DMS153 treated with DMSO at 0.1 percent for 48 hours (cell line): ENCODE measurements around the gene SOWAHC.
"Not testable (repeated sequence)": the region's sequence is repeated elsewhere in the genome, so short reads cannot be mapped to it uniquely, and the experiment has no call there.

Experiments
- DNase-seq: peaks from one replicate; lab custom pipeline; 2025; ENCODE audit not compliant: unreplicated experiment; lab: John Stamatoyannopoulos, UW

The SOWAHC gene, protein sequence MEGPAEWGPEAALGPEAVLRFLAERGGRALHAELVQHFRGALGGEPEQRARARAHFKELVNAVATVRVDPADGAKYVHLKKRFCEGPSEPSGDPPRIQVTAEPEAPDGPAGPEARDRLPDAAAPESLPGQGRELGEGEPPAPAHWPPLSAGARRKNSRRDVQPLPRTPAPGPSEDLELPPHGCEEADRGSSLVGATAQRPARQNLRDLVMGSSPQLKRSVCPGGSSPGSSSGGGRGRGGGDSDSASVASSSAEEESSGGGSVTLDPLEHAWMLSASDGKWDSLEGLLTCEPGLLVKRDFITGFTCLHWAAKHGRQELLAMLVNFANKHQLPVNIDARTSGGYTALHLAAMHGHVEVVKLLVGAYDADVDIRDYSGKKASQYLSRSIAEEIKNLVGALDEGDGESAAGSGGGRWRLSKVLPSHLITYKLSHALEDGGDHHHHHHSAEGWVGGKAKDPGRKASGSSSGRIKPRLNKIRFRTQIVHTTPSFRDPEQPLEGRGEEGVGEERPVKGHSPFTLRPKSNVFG

DNA sequence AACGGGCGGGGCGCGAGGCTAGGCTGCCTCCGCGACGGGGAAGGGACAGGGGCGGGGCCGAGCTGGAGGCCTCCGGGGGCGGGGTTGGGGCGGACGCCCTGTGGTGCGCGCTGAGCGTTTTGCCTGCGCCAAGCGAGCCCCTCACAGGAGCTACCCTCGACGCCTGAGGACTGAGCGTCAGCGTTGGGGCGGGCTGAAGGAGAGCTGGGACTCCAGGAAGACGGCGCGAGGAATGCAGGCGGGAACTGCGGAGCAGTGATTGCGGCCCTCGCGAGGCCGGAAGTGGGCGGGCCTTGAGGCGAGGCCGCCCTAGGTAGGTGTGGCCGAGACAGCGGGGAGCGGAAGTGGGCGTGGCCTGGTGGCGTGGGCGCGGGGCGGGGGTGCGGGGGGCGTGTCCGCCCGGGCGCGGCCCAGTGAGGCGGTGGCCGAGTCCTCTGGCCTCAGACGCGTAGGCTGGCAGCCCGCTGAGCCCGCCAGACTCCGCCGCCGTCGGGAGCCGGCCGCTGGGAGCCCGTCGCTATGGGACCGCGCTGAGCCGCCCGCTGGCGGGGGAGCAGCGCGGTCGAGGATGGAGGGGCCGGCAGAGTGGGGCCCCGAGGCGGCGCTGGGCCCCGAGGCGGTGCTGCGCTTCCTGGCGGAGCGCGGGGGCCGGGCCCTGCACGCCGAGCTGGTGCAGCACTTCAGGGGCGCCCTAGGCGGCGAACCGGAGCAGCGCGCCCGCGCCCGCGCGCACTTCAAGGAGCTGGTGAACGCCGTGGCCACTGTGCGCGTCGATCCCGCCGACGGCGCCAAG, at the start of gene SOWAHC, which contains the start of gene SEPTIN10:
SOWAHC (plus strand) TSS at position 443 of the 793 bp plus-strand sequence; CDS start at position 569, 126 bp downstream.
SEPTIN10 (minus strand) TSS at position 45 of the 793 bp plus-strand sequence. CDS start 139 bp downstream, outside the sequence.
- peak; percentile 92 for DNase-seq

DNA sequence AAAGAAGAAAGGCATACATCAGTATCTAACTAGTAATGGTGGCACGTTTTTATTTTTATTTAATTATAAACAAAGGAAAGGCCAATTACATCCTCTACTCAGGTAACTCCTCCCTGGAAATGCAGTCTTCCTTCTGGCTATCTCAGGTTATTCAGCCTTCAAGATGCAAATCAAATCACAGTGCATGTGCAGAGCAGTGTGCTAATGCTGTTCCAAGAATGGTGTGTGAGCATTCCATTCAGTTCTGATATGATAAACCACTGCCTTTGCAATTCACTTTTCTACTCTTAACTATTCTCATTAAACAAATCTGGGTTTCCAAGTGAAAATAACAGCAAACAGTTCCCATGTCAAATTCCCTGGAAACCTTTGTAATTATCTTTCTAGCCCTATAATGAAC, 38.8 kb upstream of the SOWAHC start:
- no peak for DNase-seq

DNA sequence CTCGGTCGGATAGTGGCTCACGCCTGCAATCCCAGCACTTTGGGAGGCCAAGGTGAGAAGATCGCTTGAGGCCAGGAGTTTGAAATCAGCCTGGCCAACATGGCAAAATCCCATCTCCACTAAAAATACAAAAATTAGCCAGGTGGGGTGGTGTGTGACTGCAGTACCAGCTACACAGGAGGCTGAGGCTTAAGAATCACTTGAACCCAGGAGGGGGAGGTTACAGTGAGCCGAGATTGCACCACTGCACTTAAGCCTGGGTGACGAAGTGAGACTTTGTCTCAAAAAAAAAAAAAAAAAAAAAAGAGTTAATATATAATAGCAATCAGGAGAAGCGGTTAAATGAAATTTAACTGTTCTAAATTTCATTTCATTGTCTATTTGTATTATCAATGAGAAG, 36.5 kb upstream of the SOWAHC start:
- not testable (repeated sequence) for DNase-seq

DNA sequence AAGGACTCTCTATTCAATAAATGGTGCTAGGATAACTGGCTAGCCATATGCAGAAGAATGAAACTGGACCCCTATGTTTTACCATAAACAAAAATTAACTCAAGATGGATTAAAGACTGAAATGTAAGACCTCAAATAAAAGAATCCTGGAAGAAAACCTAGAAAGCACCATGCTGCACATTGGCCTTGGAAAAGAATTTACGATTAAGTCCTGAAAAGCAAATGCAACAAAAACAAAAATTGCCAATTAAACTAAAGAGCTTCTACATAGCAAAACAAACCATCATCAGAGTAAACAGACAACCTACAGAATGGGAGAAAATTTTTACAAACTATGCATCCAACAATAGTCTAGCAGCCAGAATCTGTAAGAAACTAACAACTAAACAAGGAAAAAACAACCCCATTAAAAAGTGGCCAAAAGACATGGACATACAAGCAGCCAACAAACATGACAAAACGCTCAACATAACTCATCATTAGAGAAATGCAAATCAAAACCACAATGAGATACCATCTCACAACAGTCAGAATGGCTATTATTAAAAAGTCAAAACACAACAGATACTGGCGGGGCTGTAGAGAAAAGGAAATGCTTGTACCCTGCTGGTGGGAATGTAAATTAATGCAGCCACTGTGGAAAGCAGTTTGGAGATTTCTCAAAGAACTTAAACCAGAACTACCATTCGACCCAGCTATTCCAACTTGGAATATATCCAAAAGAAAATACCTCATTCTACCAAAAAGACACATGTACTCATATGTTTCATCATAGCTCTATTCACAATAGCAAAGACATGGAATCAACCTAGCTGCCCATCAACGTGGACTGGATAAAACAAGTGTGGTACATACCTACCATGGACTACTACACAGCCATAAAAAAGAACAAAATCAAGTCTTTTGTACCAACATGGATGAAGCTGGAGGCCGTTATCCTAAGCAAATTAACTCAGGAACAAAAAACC, 31.0 kb upstream of the SOWAHC start:
- no peak for DNase-seq

DNA sequence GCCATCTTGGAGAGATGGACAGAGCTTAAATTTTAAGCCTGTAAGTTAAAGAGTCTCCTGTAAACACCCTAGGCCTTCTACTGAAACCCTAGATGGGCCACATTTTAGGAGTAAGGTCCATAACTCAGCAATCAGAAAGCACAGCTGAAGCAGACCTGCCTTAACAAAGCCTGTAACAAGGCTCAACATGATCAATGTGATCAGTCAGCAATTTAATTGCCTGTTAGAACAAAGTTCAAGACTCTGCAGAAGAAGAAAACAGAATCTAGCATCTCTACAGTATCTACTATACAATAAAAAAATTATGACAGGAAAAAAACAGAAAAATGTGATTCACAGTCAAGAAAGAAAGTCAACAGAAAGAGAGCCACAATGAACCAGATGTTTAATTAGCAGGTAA, 27.5 kb upstream of the SOWAHC start:
- no peak for DNase-seq

DNA sequence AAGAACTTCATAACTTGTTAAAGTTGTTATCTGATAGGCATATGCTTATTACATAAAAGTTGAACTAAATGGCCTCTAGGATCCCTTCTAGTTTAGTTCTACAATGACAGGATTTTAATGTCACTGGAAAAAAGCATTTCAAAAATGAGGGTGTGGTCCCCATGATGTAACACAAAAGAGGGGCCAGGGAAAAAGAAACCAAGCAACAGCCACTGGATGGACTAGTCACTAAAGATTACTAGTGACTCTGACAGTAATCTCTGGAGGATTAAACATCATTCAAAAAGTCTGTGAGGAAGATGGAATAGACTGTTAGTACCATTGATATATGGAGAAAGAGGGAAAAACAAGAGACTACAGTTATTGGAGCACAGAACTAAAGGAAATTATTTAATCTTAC, 23.0 kb upstream of the SOWAHC start:
- DNase-seq = no peak

DNA sequence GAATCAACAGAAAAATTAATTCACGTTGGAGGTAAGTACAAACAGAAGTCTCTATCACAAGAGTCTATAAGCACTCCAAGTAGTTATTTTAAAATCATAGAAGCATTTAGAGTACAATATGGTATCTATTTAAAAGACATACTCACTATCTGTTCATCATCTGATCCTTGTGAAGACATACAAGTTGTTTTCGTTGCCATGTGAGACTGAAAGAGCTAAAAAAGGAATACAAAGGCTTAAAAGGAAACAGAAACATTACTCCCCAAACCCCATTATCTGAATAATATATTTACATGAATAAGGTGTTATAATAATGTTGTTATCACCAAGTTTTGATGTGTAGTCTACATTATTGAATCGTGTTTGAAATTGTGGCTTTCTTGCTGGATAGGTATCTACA, 21.3 kb upstream of the SOWAHC start:
- no peak for DNase-seq

DNA sequence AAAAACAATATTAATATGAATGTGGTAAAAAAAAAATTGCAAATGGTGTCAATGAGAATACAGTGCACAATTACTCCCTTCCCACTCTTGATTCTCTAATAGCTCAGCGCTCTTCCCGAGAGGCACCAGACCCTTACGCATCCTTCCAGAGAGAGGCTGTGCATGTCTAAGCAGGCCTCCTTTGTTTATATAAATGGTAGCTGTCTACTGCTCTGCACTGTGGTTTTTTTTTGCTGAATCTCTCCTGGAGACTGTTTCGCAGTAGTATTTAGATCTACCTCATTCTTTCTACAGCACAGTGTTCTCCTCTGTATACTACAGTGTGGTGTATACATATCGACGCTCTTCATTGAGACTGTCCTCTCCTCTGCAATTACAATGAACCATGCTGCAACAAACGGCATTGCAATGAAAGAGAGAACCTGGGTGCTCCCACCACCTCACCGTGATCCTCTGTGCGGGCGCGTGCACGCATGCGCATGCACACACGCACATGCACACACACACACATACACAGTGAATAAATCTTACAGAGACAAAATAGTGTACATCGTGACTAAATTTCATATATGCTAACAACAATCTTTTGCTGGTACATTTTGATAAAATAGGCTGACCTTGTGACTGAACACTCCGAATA, 19.8 kb upstream of the SOWAHC start:
- DNase-seq = peak; percentile 4

DNA sequence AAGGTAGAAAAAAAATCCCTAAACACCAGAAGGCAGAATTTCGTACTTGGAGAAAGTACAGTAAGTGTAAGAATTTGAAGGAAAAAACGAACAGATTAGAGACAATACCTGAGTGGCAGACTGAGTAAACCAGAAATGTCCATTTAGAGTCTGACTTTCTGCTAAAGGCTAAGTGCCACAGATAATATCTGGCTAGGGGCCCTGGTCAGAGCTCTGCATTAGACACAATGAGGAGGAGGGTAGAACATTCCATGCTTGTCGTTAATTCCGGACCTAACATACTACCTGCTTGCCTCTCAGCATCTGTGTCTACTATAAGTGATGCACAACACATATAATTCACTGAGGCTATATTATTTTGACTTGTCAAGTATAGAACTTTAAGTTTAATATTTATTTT, 18.5 kb upstream of the SOWAHC start:
- DNase-seq = no peak

DNA sequence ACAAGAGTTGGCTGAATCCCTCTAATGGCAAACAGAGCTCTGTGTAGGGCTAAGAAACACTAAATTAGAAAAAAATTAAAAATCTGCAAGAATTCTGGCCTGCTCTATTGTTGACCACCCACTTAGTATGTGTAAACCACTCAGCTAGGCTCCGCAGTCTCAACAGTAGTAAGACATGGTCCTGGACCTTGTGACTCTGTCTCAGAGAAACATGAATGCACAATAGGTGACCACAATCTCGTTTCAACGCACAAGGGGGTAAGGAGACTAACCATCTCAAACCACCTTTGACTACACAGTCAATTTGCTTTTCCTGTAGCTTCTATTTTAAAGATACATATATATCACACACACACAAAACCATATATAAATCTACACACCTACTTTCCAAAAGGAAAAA, 16.9 kb upstream of the SOWAHC start:
- no peak for DNase-seq

DNA sequence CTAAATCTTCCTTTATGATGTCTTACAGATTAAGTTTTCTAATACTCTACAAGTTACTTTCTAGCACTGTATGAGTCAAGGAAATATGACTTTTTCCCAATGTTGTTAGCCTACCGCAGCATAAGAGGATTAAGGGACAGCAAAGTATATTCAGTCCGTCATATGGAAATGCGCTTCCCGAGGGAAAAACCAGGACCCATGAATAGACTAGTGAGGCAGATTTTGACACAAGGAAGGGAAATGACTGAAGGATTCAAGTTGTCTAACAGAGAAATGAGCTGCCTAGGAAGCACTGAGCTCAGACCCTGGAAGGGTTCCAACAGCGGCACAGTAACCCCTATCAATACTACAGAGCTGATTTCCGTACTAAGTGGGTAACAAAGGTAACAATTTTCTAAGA, 12.4 kb upstream of the SOWAHC start:
- no peak for DNase-seq

DNA sequence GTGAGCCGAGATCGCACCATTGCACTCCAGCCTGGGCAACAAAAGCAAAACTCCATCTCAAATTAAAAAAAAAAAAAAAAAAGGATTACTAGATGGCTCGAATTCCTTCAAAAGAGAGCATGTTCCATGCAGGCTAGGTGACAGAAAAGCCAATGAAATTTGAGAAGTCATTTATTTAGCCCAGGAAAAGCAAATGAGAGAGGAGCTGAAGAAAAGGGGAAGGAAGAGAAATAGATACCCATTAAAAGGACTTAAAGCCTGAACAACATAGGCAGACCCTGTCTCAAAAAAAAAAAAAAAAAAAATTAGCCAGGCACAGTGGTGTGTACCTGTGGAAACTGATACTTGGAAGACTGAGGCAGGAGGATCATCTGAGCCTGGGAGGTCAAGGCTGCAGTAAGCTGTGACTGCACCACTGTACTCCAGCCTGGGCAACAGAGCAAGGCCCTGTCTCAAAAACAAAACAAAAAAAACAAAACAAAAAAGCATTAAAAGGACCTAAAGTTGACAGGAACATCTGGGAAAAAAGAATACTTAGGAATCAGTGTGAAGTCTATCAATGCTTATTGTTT, 11.5 kb upstream of the SOWAHC start:
- DNase-seq = no peak

DNA sequence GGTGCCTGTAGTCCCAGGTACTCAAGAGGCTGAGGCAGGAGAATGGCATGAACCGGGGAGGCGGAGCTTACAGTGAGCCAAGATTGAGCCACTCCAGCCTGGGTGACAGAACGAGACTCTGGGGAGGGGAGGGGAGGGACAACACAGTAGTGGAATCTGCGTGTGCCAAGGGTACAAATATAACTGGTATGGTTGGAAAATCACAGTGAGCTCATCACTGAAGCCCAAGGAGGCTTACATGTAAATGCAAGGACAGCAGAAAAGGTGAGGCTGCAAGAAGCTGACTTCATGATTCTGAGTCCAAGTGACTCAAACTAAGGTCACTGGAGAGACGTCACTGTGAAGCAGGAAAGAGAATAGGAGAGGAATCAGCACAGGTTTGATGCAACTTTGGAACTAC, 9.6 kb upstream of the SOWAHC start:
- DNase-seq = no peak

DNA sequence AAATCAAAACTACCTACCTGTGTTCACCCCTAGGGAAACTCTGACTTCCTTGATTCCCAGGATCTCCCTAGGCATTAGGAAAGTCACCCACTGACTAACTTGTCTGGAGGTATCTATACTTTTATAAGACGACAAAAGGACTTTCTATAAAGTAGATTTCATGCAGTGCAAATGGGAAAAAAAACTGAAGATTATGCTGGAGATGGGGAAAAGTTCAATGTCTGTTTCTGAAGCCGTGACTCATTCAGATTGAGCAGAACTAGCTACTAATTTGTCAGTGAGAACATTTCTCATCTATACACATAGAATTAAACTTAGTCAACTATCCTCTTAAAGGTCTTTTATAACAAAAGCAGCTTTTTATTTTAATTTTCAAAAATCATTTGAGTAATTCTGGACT, 6.4 kb upstream of the SOWAHC start:
- no peak for DNase-seq

DNA sequence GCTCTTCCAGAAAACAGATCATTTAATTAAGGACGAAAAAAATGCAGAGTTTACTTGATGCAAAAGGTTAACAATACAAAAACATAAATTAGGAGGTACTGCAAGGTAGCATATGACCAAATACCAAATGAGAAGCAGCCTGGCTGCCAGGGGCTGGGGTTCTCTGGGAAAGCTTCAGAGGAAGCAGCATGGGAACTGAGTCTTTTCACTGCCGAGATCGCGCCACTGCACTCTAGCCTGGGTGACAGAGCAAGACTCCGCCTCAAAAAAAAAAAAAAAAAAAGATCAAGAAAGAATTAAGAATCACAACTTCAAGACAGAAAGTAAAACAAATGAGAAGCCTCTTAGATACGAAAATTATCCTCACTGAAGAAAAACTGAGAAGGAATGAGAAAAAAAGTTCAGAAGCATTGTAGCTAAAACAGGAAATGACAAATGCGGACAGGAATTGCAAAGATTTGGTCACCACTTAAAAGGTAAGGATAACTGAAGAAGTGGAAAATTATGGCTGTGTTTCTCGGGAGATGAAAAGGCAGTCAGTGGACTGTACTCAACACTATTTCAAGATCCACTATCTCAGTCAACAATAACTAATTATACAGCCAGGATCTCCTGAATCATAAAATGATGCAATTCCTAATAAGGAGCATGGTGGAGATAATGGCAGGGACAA, 4.7 kb upstream of the SOWAHC start:
- DNase-seq = no peak

DNA sequence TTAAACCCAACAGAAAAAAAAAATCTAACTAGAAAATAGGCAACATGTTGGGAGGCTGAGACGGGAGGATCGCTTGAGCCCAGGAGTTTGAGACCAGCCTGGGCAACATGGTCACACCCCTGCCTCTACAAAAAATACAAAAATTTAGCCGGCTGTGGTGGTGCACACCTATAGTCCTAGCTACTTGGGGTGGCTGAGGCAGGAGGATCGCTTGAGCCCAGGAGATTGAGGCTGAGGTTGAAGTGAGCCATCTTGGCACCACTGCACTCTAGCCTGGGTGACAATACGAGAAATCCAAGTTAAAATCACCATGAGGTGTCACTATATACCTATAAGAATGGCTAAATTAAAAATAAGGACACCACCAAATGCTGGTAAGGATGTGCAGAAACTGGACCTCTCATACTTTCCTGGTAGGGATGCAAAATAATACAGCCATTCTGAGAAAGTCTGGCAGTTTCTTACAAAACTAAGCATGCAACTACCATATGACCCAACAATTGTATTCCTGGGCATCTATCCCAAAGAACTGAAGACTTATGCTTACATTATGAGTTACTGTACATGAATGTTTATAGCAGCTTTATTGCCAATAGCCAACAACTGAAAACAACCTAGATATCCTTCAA, 2.6 kb upstream of the SOWAHC start:
- DNase-seq = peak; percentile 17

DNA sequence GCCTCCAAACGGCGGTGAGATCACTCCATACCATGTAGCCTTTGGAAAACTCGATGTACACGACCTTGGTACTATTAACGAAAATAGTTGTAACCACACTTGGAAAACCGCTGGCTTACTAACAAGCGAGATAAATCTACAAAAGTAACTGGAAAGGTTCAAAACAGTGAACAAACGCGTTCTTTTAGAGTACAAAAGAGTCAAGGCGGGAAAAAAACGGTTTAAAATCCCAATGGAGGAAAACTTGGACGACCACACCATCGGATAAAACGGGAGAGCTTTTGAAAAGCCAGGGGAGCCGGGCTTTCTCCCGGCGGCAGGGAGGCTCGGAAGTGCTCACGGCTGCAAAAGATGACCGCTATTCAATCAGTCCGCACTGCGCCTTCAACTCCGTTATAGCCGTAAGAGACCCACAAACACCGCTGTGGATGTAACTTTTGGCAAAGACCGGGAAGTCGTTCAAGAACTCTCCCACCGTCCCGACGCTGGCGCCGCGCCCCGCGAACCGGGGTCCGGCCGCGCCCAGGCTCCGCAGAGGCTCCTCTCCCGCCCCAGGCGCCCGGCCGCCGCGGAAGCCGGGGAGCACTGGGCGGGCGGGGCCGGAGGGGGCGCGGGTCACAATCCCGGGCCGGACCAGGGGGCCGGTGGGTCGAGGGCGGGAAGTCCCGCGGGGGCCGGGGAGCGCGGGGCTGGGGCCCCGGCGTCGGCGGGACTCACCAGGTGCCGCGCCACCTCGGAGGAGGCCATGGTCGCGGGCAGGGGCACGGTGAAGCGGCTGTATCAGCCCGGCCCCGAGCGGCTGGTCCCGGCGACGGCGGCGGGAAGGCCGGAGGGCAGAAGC, 863 bp upstream of the SOWAHC start:
- no peak for DNase-seq
